SU-DHL-6 (cell line): ENCODE results near the gene RPS17.
"Not testable (repeated sequence)": the region's sequence is repeated elsewhere in the genome, so short reads cannot be mapped to it uniquely, and the experiment has no call there.

ENCODE experiments used
- EZH2phosphoT487 ChIP-seq: fragments of 200-600 bp; sonication (generic), shearing (Covaris generic); conservative IDR thresholded peaks from 2 replicates; pipeline ENCODE4 v1.6.1; 2018; ENCODE audit warnings: mild to moderate bottlenecking, antibody characterized with exemption, low read length, moderate library complexity, mixed read lengths
- TF ChIP-seq, protein P1 (sequence below): fragments of 200-600 bp; sonication (generic); IDR thresholded peaks from one replicate; pipeline ENCODE4 v1.5.1; 2017; ENCODE audit warnings: antibody characterized with exemption, mild to moderate bottlenecking, low read length, moderate library complexity; ENCODE audit not compliant: insufficient read depth, poor library complexity, severe bottlenecking

DNA sequence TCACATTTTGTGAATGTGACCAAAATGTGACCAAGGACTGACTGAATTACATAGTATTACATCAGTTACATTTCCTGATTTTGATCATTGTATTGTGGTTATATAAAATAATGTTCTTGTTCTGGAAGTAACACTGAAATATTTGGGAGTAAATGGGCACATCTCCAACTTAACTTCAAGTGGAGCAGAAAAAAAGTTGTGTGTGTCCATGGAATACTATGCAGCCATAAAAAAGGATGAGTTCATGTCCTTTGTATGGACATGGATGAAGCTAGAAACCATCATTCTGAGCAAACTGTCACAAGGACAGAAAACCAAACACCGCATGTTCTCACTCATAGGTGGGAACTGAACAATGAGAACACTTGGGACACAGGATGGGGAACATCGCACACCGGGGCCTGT, 5.8 kb downstream of the RPS17 start:
- TF ChIP-seq, protein P1, sequence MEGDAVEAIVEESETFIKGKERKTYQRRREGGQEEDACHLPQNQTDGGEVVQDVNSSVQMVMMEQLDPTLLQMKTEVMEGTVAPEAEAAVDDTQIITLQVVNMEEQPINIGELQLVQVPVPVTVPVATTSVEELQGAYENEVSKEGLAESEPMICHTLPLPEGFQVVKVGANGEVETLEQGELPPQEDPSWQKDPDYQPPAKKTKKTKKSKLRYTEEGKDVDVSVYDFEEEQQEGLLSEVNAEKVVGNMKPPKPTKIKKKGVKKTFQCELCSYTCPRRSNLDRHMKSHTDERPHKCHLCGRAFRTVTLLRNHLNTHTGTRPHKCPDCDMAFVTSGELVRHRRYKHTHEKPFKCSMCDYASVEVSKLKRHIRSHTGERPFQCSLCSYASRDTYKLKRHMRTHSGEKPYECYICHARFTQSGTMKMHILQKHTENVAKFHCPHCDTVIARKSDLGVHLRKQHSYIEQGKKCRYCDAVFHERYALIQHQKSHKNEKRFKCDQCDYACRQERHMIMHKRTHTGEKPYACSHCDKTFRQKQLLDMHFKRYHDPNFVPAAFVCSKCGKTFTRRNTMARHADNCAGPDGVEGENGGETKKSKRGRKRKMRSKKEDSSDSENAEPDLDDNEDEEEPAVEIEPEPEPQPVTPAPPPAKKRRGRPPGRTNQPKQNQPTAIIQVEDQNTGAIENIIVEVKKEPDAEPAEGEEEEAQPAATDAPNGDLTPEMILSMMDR: not testable (repeated sequence)
- TF ChIP-seq EZH2phosphoT487: not testable (repeated sequence)
